ENCODE data around the gene NHS.

The NHS gene

GRCh38 chrX:17595456-17596035 is 220.5 kb downstream of the NHS start:
- H3K9me3 ChIP-seq (replicated peaks; ENCODE audit: low read length) = no peaks in the 10 kb centered on the region
- H3K36me3 ChIP-seq (ENCODE audit: insufficient read depth, low read length) = no peaks in the 10 kb centered on the region
- no peak overlapping the region for H3K4me2 ChIP-seq (ENCODE audit: low read length)
- H3K9ac ChIP-seq (ENCODE audit: low read depth, low read length) = no peak overlapping the region
- H3K27me3 ChIP-seq (ENCODE audit: control insufficient read depth, insufficient read depth, low read length) = peaks cover 6% of the 10 kb centered on the region
- no peak overlapping the region for H3K4me3 ChIP-seq (ENCODE audit: low read length)
- no peaks in the 10 kb centered on the region for H3K4me1 ChIP-seq (ENCODE audit: control insufficient read depth, insufficient read depth, low read length)

- H3K36me3 ChIP-seq (ENCODE audit: insufficient read depth, low read length) = no peaks in the 10 kb centered on the region
- H3K9ac ChIP-seq (ENCODE audit: low read depth, low read length) = no peak overlapping the region
- H3K4me3 ChIP-seq (ENCODE audit: low read length) = no peak overlapping the region
- H3K27me3 ChIP-seq (ENCODE audit: control insufficient read depth, insufficient read depth, low read length) = peaks cover 6% of the 10 kb centered on the region
- no peaks in the 10 kb centered on the region for H3K9me3 ChIP-seq (replicated peaks; ENCODE audit: low read length)
- no peaks in the 10 kb centered on the region for H3K4me1 ChIP-seq (ENCODE audit: control insufficient read depth, insufficient read depth, low read length)
- no peak overlapping the region for H3K4me2 ChIP-seq (ENCODE audit: low read length)
These were observed 221.1 kb downstream of the NHS start for GRCh38 chrX:17596061-17596460.

GRCh38 chrX:17596546-17597205 is 221.7 kb downstream of the NHS start:
- Histone ChIP-seq H3K9ac (ENCODE audit: low read depth, low read length) (no peak overlapping the region), H3K9me3 (replicated peaks; ENCODE audit: low read length) (no peaks in the 10 kb centered on the region), H3K27me3 (ENCODE audit: control insufficient read depth, insufficient read depth, low read length) (peaks cover 6% of the 10 kb centered on the region), H3K4me1 (ENCODE audit: control insufficient read depth, insufficient read depth, low read length) (no peaks in the 10 kb centered on the region), H3K4me2 (ENCODE audit: low read length) (no peak overlapping the region), H3K4me3 (ENCODE audit: low read length) (no peak overlapping the region), H3K36me3 (ENCODE audit: insufficient read depth, low read length) (no peaks in the 10 kb centered on the region)

- no peak overlapping the region for H3K4me3 ChIP-seq (ENCODE audit: low read length)
- no peaks in the 10 kb centered on the region for H3K4me1 ChIP-seq (ENCODE audit: control insufficient read depth, insufficient read depth, low read length)
- H3K27me3 ChIP-seq (ENCODE audit: control insufficient read depth, insufficient read depth, low read length) = peaks cover 12% of the 10 kb centered on the region
- H3K9me3 ChIP-seq (replicated peaks; ENCODE audit: low read length) = no peaks in the 10 kb centered on the region
- H3K4me2 ChIP-seq (ENCODE audit: low read length) = no peak overlapping the region
- no peaks in the 10 kb centered on the region for H3K36me3 ChIP-seq (ENCODE audit: insufficient read depth, low read length)
- no peak overlapping the region for H3K9ac ChIP-seq (ENCODE audit: low read depth, low read length)
These were observed 222.3 kb downstream of the NHS start for GRCh38 chrX:17597327-17597726.

GRCh38 chrX:17597836-17598439 is 222.9 kb downstream of the NHS start:
- Histone ChIP-seq H3K9me3 (replicated peaks; ENCODE audit: low read length) (no peaks in the 10 kb centered on the region), H3K27me3 (ENCODE audit: control insufficient read depth, insufficient read depth, low read length) (peaks cover 13% of the 10 kb centered on the region), H3K4me1 (ENCODE audit: control insufficient read depth, insufficient read depth, low read length) (no peaks in the 10 kb centered on the region), H3K36me3 (ENCODE audit: insufficient read depth, low read length) (no peaks in the 10 kb centered on the region), H3K4me3 (ENCODE audit: low read length) (no peak overlapping the region), H3K4me2 (ENCODE audit: low read length) (no peak overlapping the region), H3K9ac (ENCODE audit: low read depth, low read length) (no peak overlapping the region)

- Histone ChIP-seq H3K36me3 (ENCODE audit: insufficient read depth, low read length) (no peaks in the 10 kb centered on the region), H3K4me1 (ENCODE audit: control insufficient read depth, insufficient read depth, low read length) (no peaks in the 10 kb centered on the region), H3K9me3 (replicated peaks; ENCODE audit: low read length) (no peaks in the 10 kb centered on the region), H3K4me2 (ENCODE audit: low read length) (no peak overlapping the region), H3K4me3 (ENCODE audit: low read length) (no peak overlapping the region), H3K9ac (ENCODE audit: low read depth, low read length) (no peak overlapping the region), H3K27me3 (ENCODE audit: control insufficient read depth, insufficient read depth, low read length) (peaks cover 13% of the 10 kb centered on the region)
These were observed 226.6 kb downstream of the NHS start for GRCh38 chrX:17601441-17602200.

- no peak overlapping the region for H3K4me3 ChIP-seq (ENCODE audit: low read length)
- H3K9ac ChIP-seq (ENCODE audit: low read depth, low read length) = no peak overlapping the region
- H3K36me3 ChIP-seq (ENCODE audit: insufficient read depth, low read length) = no peaks in the 10 kb centered on the region
- no peaks in the 10 kb centered on the region for H3K9me3 ChIP-seq (replicated peaks; ENCODE audit: low read length)
- peaks cover 13% of the 10 kb centered on the region for H3K27me3 ChIP-seq (ENCODE audit: control insufficient read depth, insufficient read depth, low read length)
- no peak overlapping the region for H3K4me2 ChIP-seq (ENCODE audit: low read length)
- H3K4me1 ChIP-seq (ENCODE audit: control insufficient read depth, insufficient read depth, low read length) = no peaks in the 10 kb centered on the region
These were observed 227.2 kb downstream of the NHS start for GRCh38 chrX:17602245-17602644.

- no peak overlapping the region for H3K4me2 ChIP-seq (ENCODE audit: low read length)
These were observed 228.2 kb downstream of the NHS start for GRCh38 chrX:17603196-17603595.

GRCh38 chrX:17605676-17606075 is 230.7 kb downstream of the NHS start:
- no peak overlapping the region for H3K4me3 ChIP-seq (ENCODE audit: low read length)
- no peak overlapping the region for H3K4me2 ChIP-seq (ENCODE audit: low read length)
- no peaks in the 10 kb centered on the region for H3K4me1 ChIP-seq (ENCODE audit: control insufficient read depth, insufficient read depth, low read length)
- no peaks in the 10 kb centered on the region for H3K36me3 ChIP-seq (ENCODE audit: insufficient read depth, low read length)
- no peak overlapping the region for H3K9ac ChIP-seq (ENCODE audit: low read depth, low read length)
- peaks cover 7% of the 10 kb centered on the region for H3K27me3 ChIP-seq (ENCODE audit: control insufficient read depth, insufficient read depth, low read length)
- no peaks in the 10 kb centered on the region for H3K9me3 ChIP-seq (replicated peaks; ENCODE audit: low read length)

More at GRCh38 chrX:17603196-17603595, 228.2 kb downstream of the NHS start:
- Histone ChIP-seq H3K9me3 (replicated peaks; ENCODE audit: low read length) (no peaks in the 10 kb centered on the region), H3K9ac (ENCODE audit: low read depth, low read length) (no peak overlapping the region), H3K27me3 (ENCODE audit: control insufficient read depth, insufficient read depth, low read length) (peaks cover 9% of the 10 kb centered on the region), H3K4me1 (ENCODE audit: control insufficient read depth, insufficient read depth, low read length) (no peaks in the 10 kb centered on the region), H3K36me3 (ENCODE audit: insufficient read depth, low read length) (no peaks in the 10 kb centered on the region), H3K4me3 (ENCODE audit: low read length) (no peak overlapping the region)

GRCh38 chrX:17606231-17606630 is 231.2 kb downstream of the NHS start:
- Histone ChIP-seq H3K9ac (ENCODE audit: low read depth, low read length) (no peak overlapping the region), H3K27me3 (ENCODE audit: control insufficient read depth, insufficient read depth, low read length) (peaks cover 7% of the 10 kb centered on the region), H3K4me3 (ENCODE audit: low read length) (no peak overlapping the region), H3K36me3 (ENCODE audit: insufficient read depth, low read length) (no peaks in the 10 kb centered on the region), H3K4me2 (ENCODE audit: low read length) (no peak overlapping the region), H3K4me1 (ENCODE audit: control insufficient read depth, insufficient read depth, low read length) (no peaks in the 10 kb centered on the region), H3K9me3 (replicated peaks; ENCODE audit: low read length) (no peaks in the 10 kb centered on the region)

- Histone ChIP-seq H3K9me3 (replicated peaks; ENCODE audit: low read length) (no peaks in the 10 kb centered on the region), H3K4me1 (ENCODE audit: control insufficient read depth, insufficient read depth, low read length) (no peaks in the 10 kb centered on the region), H3K27me3 (ENCODE audit: control insufficient read depth, insufficient read depth, low read length) (no peaks in the 10 kb centered on the region), H3K4me3 (ENCODE audit: low read length) (no peak overlapping the region), H3K4me2 (ENCODE audit: low read length) (no peak overlapping the region), H3K9ac (ENCODE audit: low read depth, low read length) (no peak overlapping the region), H3K36me3 (ENCODE audit: insufficient read depth, low read length) (no peaks in the 10 kb centered on the region)
These were observed 233.9 kb downstream of the NHS start for GRCh38 chrX:17608888-17609287.

Measured in skeletal muscle satellite cell (primary cell).